ENCODE measurements around the gene LRG1. TPM values are rescaled to one million over a fixed set of nuclear protein-coding genes. Genes with fewer than 3 reads are reported as not detected.

Gene LRG1
- total and polyA plus RNA-seq, 9 of the 15 experiments (the other 6 are each of a cell fraction or from before 2014, with no cell fraction given), result 1.5 to 11.9 (median 8.7) TPM

DNA sequence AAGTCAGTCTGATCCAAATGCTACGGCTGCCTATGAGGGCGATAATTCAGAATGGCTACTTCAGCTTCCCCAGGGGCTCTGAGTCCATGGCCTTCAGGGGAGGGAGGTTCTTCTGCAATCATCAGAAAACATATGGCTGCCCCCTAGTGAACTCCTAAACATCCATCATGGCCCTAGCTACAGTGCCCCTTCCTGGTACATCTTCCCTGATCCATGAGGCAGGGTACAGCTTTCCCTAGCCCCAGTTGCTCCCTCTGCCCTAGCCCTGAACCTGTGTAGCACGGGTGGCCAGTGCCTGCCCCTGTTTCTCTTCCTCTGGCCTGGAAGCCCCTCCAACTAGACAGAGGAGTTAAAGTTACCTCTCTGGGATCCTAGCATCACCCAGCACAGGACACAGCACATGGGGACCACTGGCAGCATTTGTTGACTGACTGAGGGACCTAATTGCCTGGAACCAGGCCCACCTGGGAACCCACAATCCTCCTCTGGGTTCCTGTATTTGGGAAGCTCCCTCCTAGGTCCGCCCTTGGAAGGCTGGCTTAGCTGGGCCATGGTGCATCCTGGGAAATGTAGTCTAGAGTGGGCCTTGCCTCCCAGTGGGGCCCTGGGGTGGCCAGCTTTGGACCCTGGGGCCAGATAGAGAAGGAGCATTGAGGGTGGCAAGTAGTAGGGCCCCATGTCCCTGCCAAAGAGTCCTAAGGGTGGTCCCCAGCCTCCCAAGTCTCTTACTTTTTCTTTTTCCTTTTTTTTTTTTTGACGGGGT lies 37.4 kb upstream of the LRG1 start (continued):
- no peak for TF ChIP-seq HES1 (IDR thresholded peaks at IDR 0.05; ENCODE audit: low read depth)
- peak in 2 of 3 experiments; percentile 32 to 35; a peak in 2 of 6 replicates for TF ChIP-seq CTCF (IDR thresholded peaks at IDR 0.05 in 2 of 3, conservative IDR thresholded peaks at IDR 0.05 in 1 of 3; ENCODE audit: insufficient read depth in 2 of 3, low read depth in 1 of 3, low read length in 3 of 3)
- no peak for TF ChIP-seq ZBED1 (IDR thresholded peaks at IDR 0.05)
- TF ChIP-seq, protein P1, sequence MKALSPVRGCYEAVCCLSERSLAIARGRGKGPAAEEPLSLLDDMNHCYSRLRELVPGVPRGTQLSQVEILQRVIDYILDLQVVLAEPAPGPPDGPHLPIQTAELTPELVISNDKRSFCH (CRISPR knock-in tag; IDR thresholded peaks at IDR 0.05), result no peak
- TF ChIP-seq, protein P1 (tag; IDR thresholded peaks at IDR 0.05), result 0 out of 2 replicates have a peak, but pooled peaks have one; percentile 21
- TF ChIP-seq ZBTB5 (IDR thresholded peaks at IDR 0.05), result peak; percentile 96
- TF ChIP-seq, protein P2, sequence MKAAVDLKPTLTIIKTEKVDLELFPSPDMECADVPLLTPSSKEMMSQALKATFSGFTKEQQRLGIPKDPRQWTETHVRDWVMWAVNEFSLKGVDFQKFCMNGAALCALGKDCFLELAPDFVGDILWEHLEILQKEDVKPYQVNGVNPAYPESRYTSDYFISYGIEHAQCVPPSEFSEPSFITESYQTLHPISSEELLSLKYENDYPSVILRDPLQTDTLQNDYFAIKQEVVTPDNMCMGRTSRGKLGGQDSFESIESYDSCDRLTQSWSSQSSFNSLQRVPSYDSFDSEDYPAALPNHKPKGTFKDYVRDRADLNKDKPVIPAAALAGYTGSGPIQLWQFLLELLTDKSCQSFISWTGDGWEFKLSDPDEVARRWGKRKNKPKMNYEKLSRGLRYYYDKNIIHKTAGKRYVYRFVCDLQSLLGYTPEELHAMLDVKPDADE (conservative IDR thresholded peaks at IDR 0.05; ENCODE audit: control insufficient read depth, low read depth, low read length), result peak; percentile 75; the same call in 1 of the 2 replicates
- no peak for TF ChIP-seq VEZF1 (CRISPR knock-in tag; IDR thresholded peaks at IDR 0.05)
- TF ChIP-seq CHD1 (IDR thresholded peaks at IDR 0.05; ENCODE audit: low read length), result no peak
- peak; percentile 89; the same call in 1 of the 2 replicates for TF ChIP-seq CC2D1A (IDR thresholded peaks at IDR 0.05)
- TF ChIP-seq SIX5 (IDR thresholded peaks at IDR 0.05; ENCODE audit: borderline replicate concordance in 1 of 2, insufficient read depth in 1 of 2, low read depth in 1 of 2, low read length in 2 of 2), result peak; percentile 46 to 55; a peak in 2 of 4 replicates
- TF ChIP-seq ELF1 (tag; IDR thresholded peaks at IDR 0.05), result 0 out of 2 replicates have a peak, but pooled peaks have one; percentile 36
- TF ChIP-seq, protein P3, sequence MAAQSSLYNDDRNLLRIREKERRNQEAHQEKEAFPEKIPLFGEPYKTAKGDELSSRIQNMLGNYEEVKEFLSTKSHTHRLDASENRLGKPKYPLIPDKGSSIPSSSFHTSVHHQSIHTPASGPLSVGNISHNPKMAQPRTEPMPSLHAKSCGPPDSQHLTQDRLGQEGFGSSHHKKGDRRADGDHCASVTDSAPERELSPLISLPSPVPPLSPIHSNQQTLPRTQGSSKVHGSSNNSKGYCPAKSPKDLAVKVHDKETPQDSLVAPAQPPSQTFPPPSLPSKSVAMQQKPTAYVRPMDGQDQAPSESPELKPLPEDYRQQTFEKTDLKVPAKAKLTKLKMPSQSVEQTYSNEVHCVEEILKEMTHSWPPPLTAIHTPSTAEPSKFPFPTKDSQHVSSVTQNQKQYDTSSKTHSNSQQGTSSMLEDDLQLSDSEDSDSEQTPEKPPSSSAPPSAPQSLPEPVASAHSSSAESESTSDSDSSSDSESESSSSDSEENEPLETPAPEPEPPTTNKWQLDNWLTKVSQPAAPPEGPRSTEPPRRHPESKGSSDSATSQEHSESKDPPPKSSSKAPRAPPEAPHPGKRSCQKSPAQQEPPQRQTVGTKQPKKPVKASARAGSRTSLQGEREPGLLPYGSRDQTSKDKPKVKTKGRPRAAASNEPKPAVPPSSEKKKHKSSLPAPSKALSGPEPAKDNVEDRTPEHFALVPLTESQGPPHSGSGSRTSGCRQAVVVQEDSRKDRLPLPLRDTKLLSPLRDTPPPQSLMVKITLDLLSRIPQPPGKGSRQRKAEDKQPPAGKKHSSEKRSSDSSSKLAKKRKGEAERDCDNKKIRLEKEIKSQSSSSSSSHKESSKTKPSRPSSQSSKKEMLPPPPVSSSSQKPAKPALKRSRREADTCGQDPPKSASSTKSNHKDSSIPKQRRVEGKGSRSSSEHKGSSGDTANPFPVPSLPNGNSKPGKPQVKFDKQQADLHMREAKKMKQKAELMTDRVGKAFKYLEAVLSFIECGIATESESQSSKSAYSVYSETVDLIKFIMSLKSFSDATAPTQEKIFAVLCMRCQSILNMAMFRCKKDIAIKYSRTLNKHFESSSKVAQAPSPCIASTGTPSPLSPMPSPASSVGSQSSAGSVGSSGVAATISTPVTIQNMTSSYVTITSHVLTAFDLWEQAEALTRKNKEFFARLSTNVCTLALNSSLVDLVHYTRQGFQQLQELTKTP (IDR thresholded peaks at IDR 0.05; ENCODE audit: low read depth in 1 of 2, partially characterized antibody in 2 of 2), result peak in 1 of 2 experiments; percentile 85
